GM23248 (cell line): ENCODE data around the gene FBXL22. TPM values are rescaled to one million over a fixed set of nuclear protein-coding genes. Genes with fewer than 3 reads are reported as not detected.

ENCODE experiments used
- DNase-seq: peaks from one replicate; pipeline ENCODE4 v3.0.0-alpha.2; 2015
- H2AFZ ChIP-seq: fragments of 200-600 bp; sonication (generic); 2 replicates; pipeline ENCODE4 v1.6.1; 2016; ENCODE audit warnings: antibody characterized with exemption
- H3F3A ChIP-seq: fragments of 200-600 bp; sonication (generic); 2 replicates; pipeline ENCODE4 v1.6.1; 2016; ENCODE audit warnings: mild to moderate bottlenecking, antibody characterized with exemption, mixed run types; ENCODE audit not compliant: insufficient read depth
- H3K27ac ChIP-seq: fragments of 200-600 bp; sonication (generic); 2 replicates; pipeline ENCODE4 v1.5.1; 2016; ENCODE audit warnings: mild to moderate bottlenecking
- H3K27me3 ChIP-seq: fragments of 200-600 bp; sonication (generic); replicated peaks from 2 replicates; pipeline ENCODE4 v1.6.1; 2016; ENCODE audit warnings: mild to moderate bottlenecking; ENCODE audit not compliant: insufficient read depth
- H3K36me3 ChIP-seq: fragments of 200-600 bp; sonication (generic); 2 replicates; pipeline ENCODE4 v1.6.1; 2016; ENCODE audit warnings: low read depth, mild to moderate bottlenecking
- H3K4me1 ChIP-seq: fragments of 200-600 bp; sonication (generic); 2 replicates; pipeline ENCODE4 v1.6.1; 2016; ENCODE audit warnings: mild to moderate bottlenecking; ENCODE audit not compliant: insufficient read depth
- H3K4me2 ChIP-seq: fragments of 200-600 bp; sonication (generic); one replicate; pipeline ENCODE4 v1.6.1; 2016; ENCODE audit warnings: mild to moderate bottlenecking; ENCODE audit not compliant: unreplicated experiment
- H3K4me3 ChIP-seq: fragments of 200-600 bp; sonication (generic); 2 replicates; pipeline ENCODE4 v1.5.1; 2016; ENCODE audit warnings: mild to moderate bottlenecking
- H3K79me2 ChIP-seq: fragments of 200-600 bp; sonication (generic); 2 replicates; pipeline ENCODE4 v1.6.1; 2016; ENCODE audit warnings: mild to moderate bottlenecking; ENCODE audit not compliant: insufficient read depth
- H3K9ac ChIP-seq: fragments of 200-600 bp; sonication (generic); 2 replicates; pipeline ENCODE4 v1.6.1; 2016; ENCODE audit warnings: mild to moderate bottlenecking
- H3K9me2 ChIP-seq: fragments of 200-600 bp; sonication (generic); 2 replicates; pipeline ENCODE4 v1.6.1; 2016; ENCODE audit warnings: mixed run types, mild to moderate bottlenecking, moderate library complexity; ENCODE audit not compliant: insufficient read depth
- H3K9me3 ChIP-seq: fragments of 200-600 bp; sonication (generic); one replicate; pipeline ENCODE4 v1.6.1; 2017; ENCODE audit warnings: low read depth
- H4K20me1 ChIP-seq: fragments of 200-600 bp; sonication (generic); 2 replicates; pipeline ENCODE4 v1.6.0; 2016; ENCODE audit not compliant: insufficient read depth
- EZH2 ChIP-seq: fragments of 200-600 bp; sonication (generic); IDR thresholded peaks from 2 replicates; pipeline ENCODE4 v1.6.1; 2018; ENCODE audit warnings: antibody characterized with exemption, mild to moderate bottlenecking; ENCODE audit not compliant: insufficient read depth, poor library complexity, severe bottlenecking
- EZH2phosphoT487 ChIP-seq: fragments of 200-600 bp; sonication (generic); IDR thresholded peaks from 2 replicates; pipeline ENCODE4 v1.6.1; 2018; ENCODE audit warnings: antibody characterized with exemption, moderate library complexity, mild to moderate bottlenecking, low read depth; ENCODE audit not compliant: insufficient read depth
- WGBS, 2 experiments: methylation state at CpG; one replicate each; pipeline ENCODE4 v1.1.6; 2015 to 2017; ENCODE audit warnings: low lambda C conversion rate in 2 of 2, low coverage in 1 of 2; ENCODE audit errors: missing lambda C conversion rate in 2 of 2; 5-methylcytosine and 5-hydroxymethylcytosine counted together
- in situ Hi-C: fragments of 300-500 bp; cut with MboI; formaldehyde crosslinking; loops from 2 replicates; pipeline ENCODE4 v1.15.0; 2020
- polyA plus RNA-seq: library from polyadenylated mRNA; unstranded; fragments of >200 nt; fragmentation: Nextera tagmentation; extraction: Ambion mirVana; gene quantifications from 2 replicates; pipeline ENCODE4 v1.2.1, GENCODE V29; 2016
- total RNA-seq: library from RNA; depleted of rRNA; stranded (reverse); fragments of >200 nt; shearing (Covaris generic); gene quantifications from 2 replicates; pipeline ENCODE4 v1.2.3, GENCODE V29; 2014

FBXL22 gene
- total and polyA plus RNA-seq, 2 experiments from 2014 or later, result 0.32 to 1.4 TPM

DNA sequence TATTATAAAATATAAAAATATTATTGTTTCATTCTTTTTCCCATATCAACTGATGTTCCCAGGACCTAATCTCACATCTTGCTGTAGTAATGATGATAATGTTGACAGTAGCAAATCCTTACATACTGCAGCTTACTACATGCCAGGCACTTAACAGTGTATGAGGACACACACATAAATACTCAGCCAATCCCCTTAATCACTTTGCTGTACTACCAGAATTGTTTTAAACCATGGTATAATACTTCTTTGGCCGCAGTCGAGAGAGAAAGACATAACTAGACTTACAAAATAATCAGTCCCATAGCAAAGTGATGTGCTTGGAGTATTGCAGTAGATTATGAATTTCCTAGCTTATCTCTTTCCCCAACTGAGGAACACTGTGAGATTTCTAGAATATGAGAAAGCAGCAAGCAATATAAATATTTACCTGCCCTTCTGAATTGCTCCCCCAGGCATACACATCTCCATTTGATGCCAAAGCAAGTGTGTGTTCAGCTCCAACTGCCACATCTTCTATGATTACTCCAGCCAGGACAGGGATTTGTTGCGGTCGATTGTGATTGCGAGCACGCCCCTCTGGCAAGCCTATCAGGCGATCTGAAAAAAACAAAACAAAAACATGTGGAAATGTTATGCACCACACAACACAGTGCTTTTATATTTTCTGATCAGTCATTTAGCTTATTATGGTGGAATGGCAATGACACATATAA is 33.0 kb downstream of the FBXL22 start:
- peak overlapping the region; percentile 10 for H3K4me2 ChIP-seq
- H3F3A ChIP-seq, result peaks cover 27% of the 10 kb centered on the region
- H4K20me1 ChIP-seq, result no peaks in the 10 kb centered on the region
- no peaks in the 10 kb centered on the region for H3K27me3 ChIP-seq
- DNase-seq, result no peak
- H3K4me1 ChIP-seq, result peaks cover 5% of the 10 kb centered on the region; the same call in 1 of the 2 replicates
- H2AFZ ChIP-seq, result no peak overlapping the region
- peak overlapping the region; percentile 37 for H3K27ac ChIP-seq
- H3K79me2 ChIP-seq, result no peaks in the 10 kb centered on the region
- in situ Hi-C loops, result no loop called here
- peaks cover 40% of the 10 kb centered on the region for H3K36me3 ChIP-seq
- H3K9ac ChIP-seq, result no peak overlapping the region
- H3K4me3 ChIP-seq, result no peak overlapping the region
- WGBS, 2 experiments, result 56% methylated on average over 7 of the region's 7 CpGs
- TF ChIP-seq EZH2 (no peak), EZH2phosphoT487 (no peak)
- no peaks in the 10 kb centered on the region for H3K9me2 ChIP-seq
- H3K9me3 ChIP-seq, result no peaks in the 10 kb centered on the region

DNA sequence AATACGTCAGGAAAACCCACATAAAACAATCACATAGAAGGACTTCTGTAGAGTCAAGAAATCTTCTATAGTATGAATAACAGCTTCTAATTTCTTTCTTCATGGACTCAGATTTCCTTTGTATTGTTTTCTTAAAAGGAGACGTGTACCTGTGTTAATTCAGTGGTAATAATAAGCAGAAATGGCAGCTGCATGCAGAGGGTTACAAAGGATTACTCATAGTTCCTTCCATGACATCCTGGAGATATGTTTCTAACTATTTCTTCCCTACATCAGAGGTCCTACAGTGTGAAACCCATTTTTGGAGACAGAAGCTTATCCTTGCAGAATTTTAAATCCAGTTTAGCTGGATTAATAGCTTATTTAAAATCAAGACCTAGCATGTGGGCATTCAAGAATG is 36.1 kb downstream of the FBXL22 start:
- H3K4me3 ChIP-seq, result no peak overlapping the region
- H3K27ac ChIP-seq, result no peak overlapping the region
- no peak overlapping the region for H3K9ac ChIP-seq
- peaks cover 25% of the 10 kb centered on the region for H3F3A ChIP-seq
- no peak overlapping the region for H3K4me2 ChIP-seq
- peaks cover 37% of the 10 kb centered on the region for H3K36me3 ChIP-seq
- H3K9me3 ChIP-seq, result no peaks in the 10 kb centered on the region
- no peaks in the 10 kb centered on the region for H4K20me1 ChIP-seq
- WGBS, 2 experiments, result 99 to 100% methylated on average over 2 of the region's 2 CpGs
- no peak for DNase-seq
- in situ Hi-C loops, result no loop called here
- H3K27me3 ChIP-seq, result no peaks in the 10 kb centered on the region
- TF ChIP-seq EZH2 (no peak), EZH2phosphoT487 (no peak)
- H3K4me1 ChIP-seq, result peaks cover 5% of the 10 kb centered on the region; the same call in 1 of the 2 replicates
- no peaks in the 10 kb centered on the region for H3K9me2 ChIP-seq
- H2AFZ ChIP-seq, result no peak overlapping the region
- no peaks in the 10 kb centered on the region for H3K79me2 ChIP-seq

DNA sequence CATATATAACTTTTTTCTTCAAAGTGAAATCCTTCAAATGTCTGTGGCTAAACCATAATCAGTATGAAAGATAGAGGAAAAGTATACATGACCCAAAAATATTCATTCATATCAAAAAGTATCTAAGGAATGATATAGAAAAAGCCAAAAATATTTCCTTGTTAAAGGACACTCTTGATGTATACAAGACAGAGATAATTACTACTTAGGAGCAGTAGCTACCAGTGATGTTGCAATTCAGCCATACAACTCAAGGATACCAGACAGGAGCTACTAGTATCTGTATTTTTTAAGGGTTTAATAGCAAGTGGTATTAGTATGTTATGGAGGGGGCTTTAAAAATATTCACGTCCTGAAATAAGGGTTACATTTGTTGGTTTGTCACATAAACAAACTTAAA is 37.0 kb downstream of the FBXL22 start:
- no peak overlapping the region for H3K27ac ChIP-seq
- H3K27me3 ChIP-seq, result no peaks in the 10 kb centered on the region
- peaks cover 46% of the 10 kb centered on the region for H3K36me3 ChIP-seq
- no peak overlapping the region for H2AFZ ChIP-seq
- peaks cover 5% of the 10 kb centered on the region; the same call in 1 of the 2 replicates for H3K4me1 ChIP-seq
- H3F3A ChIP-seq, result peaks cover 17% of the 10 kb centered on the region; the same call in 1 of the 2 replicates
- in situ Hi-C loops, result no loop called here
- H3K4me3 ChIP-seq, result no peak overlapping the region
- no peak overlapping the region for H3K4me2 ChIP-seq
- H4K20me1 ChIP-seq, result no peaks in the 10 kb centered on the region
- no peaks in the 10 kb centered on the region for H3K9me3 ChIP-seq
- no peak for DNase-seq
- H3K79me2 ChIP-seq, result no peaks in the 10 kb centered on the region
- no peaks in the 10 kb centered on the region for H3K9me2 ChIP-seq
- TF ChIP-seq EZH2 (no peak), EZH2phosphoT487 (no peak)
- WGBS, 2 experiments, result 94 to 96% methylated on average over 1 of the region's 1 CpG
- H3K9ac ChIP-seq, result no peak overlapping the region

DNA sequence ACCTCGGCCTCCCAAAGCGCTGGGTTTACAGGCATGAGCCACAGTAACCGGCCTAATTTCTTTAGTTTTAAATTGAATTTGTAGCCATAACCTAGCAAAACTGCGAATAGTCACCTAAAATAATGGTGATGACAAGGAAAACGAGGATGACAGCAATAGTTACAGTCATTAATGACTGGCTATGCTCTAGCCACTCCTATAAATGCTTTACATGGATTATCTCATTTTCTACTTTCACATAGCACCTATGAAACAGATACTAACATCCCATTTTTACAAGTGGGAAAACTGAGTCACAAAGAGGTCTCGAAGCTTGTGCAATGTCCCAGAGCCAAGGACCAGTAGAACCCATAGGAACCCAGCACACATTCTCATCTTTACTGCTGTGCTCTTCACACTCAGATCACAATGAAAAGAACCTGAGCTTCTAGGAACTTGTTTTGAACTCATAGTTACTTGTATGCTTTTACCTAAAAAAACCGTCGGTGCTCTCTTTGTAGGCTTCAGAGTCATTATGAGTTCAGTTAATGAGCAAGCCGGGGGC is 39.4 kb downstream of the FBXL22 start:
- 98% methylated on average over 9 of the region's 9 CpGs for WGBS, 2 experiments
- no peaks in the 10 kb centered on the region for H3F3A ChIP-seq
- H3K4me2 ChIP-seq, result no peak overlapping the region
- H3K79me2 ChIP-seq, result no peaks in the 10 kb centered on the region
- no peaks in the 10 kb centered on the region for H3K9me2 ChIP-seq
- DNase-seq, result no peak
- in situ Hi-C loops, result no loop called here
- no peak overlapping the region for H3K27ac ChIP-seq
- H2AFZ ChIP-seq, result no peak overlapping the region
- no peaks in the 10 kb centered on the region for H3K27me3 ChIP-seq
- no peaks in the 10 kb centered on the region for H4K20me1 ChIP-seq
- H3K9ac ChIP-seq, result no peak overlapping the region
- H3K36me3 ChIP-seq, result peaks cover 68% of the 10 kb centered on the region
- TF ChIP-seq EZH2phosphoT487 (no peak), EZH2 (no peak)
- H3K9me3 ChIP-seq, result no peaks in the 10 kb centered on the region
- no peak overlapping the region for H3K4me3 ChIP-seq
- H3K4me1 ChIP-seq, result no peaks in the 10 kb centered on the region
